H1 (cell line): ENCODE measurements around the gene ALDH5A1. TPM values are rescaled to one million over a fixed set of nuclear protein-coding genes. Genes with fewer than 3 reads are reported as not detected.

Source experiments
- CTCF ChIA-PET: fragments of 300-600 bp; sonication (Branson Sonifier 250); formaldehyde crosslinking; loops from one replicate; lab custom pipeline; 2021; ENCODE audit not compliant: partially characterized antibody; lab: Charles Lee
- POLR2A ChIA-PET: fragments of 300-600 bp; sonication (Branson Sonifier 250); formaldehyde crosslinking; loops from one replicate; lab custom pipeline; 2021; ENCODE audit warnings: inconsistent platforms; ENCODE audit not compliant: partially characterized antibody; lab: Charles Lee
- DNase-seq, 2 experiments: peaks; one replicate each; pipeline versions ENCODE4 v3.0.0 to v3.0.0-alpha.2; 2010 to 2022; ENCODE audit warnings: low spot score in 2 of 2, low read depth in 1 of 2, mixed read lengths in 1 of 2
- FAIRE-seq: peaks from 2 replicates; lab custom pipeline; 2011; peaks lifted over from hg19 to GRCh38; lab: Jason Lieb, UNC
- H2AFZ ChIP-seq: 2 replicates; pipeline ENCODE4 v1.8.1; 2012; ENCODE audit warnings: low read length, inconsistent platforms
- H2AK5ac ChIP-seq: 2 replicates; pipeline ENCODE4 v1.6.1; 2013; ENCODE audit warnings: low read depth, low read length
- H2BK120ac ChIP-seq: replicated peaks from 2 replicates; pipeline ENCODE3; 2013; ENCODE audit warnings: low read depth, low read length, inconsistent platforms
- H2BK12ac ChIP-seq: 2 replicates; pipeline ENCODE4 v1.6.1; 2013; ENCODE audit warnings: low read depth, low read length
- H2BK15ac ChIP-seq: 2 replicates; pipeline ENCODE4 v1.6.1; 2013; ENCODE audit warnings: low read length
- H2BK20ac ChIP-seq: 2 replicates; pipeline ENCODE4 v1.6.1; 2013; ENCODE audit warnings: low read length
- H2BK5ac ChIP-seq: 2 replicates; pipeline ENCODE4 v1.6.1; 2013; ENCODE audit warnings: low read depth, low read length
- H3K14ac ChIP-seq: 2 replicates; pipeline ENCODE4 v1.6.1; 2013; ENCODE audit warnings: inconsistent platforms; ENCODE audit not compliant: insufficient read length
- H3K18ac ChIP-seq: 2 replicates; pipeline ENCODE4 v1.6.1; 2013; ENCODE audit warnings: low read length; ENCODE audit errors: extremely low read depth
- H3K23ac ChIP-seq: 2 replicates; pipeline ENCODE4 v1.6.1; 2013; ENCODE audit warnings: inconsistent platforms; ENCODE audit not compliant: insufficient read length
- H3K23me2 ChIP-seq: 2 replicates; pipeline ENCODE4 v1.6.1; 2013; ENCODE audit warnings: low read depth, low read length
- H3K27ac ChIP-seq: 2 replicates; pipeline ENCODE4 v1.6.1; 2011; ENCODE audit warnings: low read depth, low read length, inconsistent platforms
- H3K27me3 ChIP-seq, 4 experiments: replicated peaks in 1 of 4; 1 replicate in 1 of 4; 2 replicates in 3 of 4; pipeline versions ENCODE4 v1.6.1 to v1.8.1; 2011 to 2013; ENCODE audit warnings: low read length in 3 of 4, mild to moderate bottlenecking in 3 of 4, inconsistent platforms in 2 of 4, mixed read lengths in 2 of 4, moderate library complexity in 1 of 4; ENCODE audit not compliant: control insufficient read depth in 3 of 4, insufficient read depth in 3 of 4; ENCODE audit errors: extremely low read depth in 1 of 4
- H3K36me3 ChIP-seq, 4 experiments: 2 replicates each; pipeline versions ENCODE4 v1.6.1 to v1.8.1; 2011 to 2013; ENCODE audit warnings: mild to moderate bottlenecking in 4 of 4, low read length in 3 of 4, moderate library complexity in 2 of 4, control low read depth in 1 of 4, inconsistent platforms in 1 of 4; ENCODE audit not compliant: insufficient read depth in 4 of 4, control insufficient read depth in 2 of 4
- H3K4ac ChIP-seq: replicated peaks from 2 replicates; pipeline ENCODE3; 2013; ENCODE audit warnings: low read length, low read depth, mixed read lengths, inconsistent platforms; ENCODE audit not compliant: insufficient read length
- H3K4me1 ChIP-seq, 4 experiments: replicated peaks in 1 of 4; 1 replicate in 1 of 4; 2 replicates in 3 of 4; pipeline versions ENCODE4 v1.6.1 to v1.8.1; 2011 to 2013; ENCODE audit warnings: low read length in 3 of 4, inconsistent platforms in 2 of 4, mixed read lengths in 1 of 4; ENCODE audit not compliant: insufficient read depth in 4 of 4, control insufficient read depth in 3 of 4
- H3K4me2 ChIP-seq, 2 experiments: 2 replicates each; pipeline versions ENCODE4 v1.6.1 to v1.8.1; 2011 to 2013; ENCODE audit warnings: low read depth in 2 of 2, low read length in 2 of 2, control low read depth in 1 of 2, inconsistent platforms in 1 of 2, mild to moderate bottlenecking in 1 of 2; ENCODE audit not compliant: insufficient read depth in 1 of 2
- H3K4me3 ChIP-seq, 4 experiments: fragments of 200-600, 300-600 bp in 1 of 4; sonication (generic), shearing (Covaris generic), sonication (Bioruptor Twin) in 1 of 4; 2 replicates each; pipeline versions ENCODE4 v1.5.1 to v1.8.1; 2011 to 2016; ENCODE audit warnings: low read length in 4 of 4, low read depth in 3 of 4, control low read depth in 2 of 4, inconsistent platforms in 2 of 4, mild to moderate bottlenecking in 2 of 4, mixed read lengths in 1 of 4, moderate library complexity in 1 of 4; ENCODE audit not compliant: insufficient read depth in 2 of 4; ENCODE audit errors: extremely low read depth in 1 of 4
- H3K56ac ChIP-seq: replicated peaks from 2 replicates; pipeline ENCODE3; 2013; ENCODE audit warnings: low read depth, mild to moderate bottlenecking, mixed read lengths, low read length, inconsistent platforms; ENCODE audit not compliant: insufficient read length
- H3K79me1 ChIP-seq: 2 replicates; pipeline ENCODE4 v1.6.1; 2013; ENCODE audit warnings: low read depth, low read length, control low read depth
- H3K79me2 ChIP-seq, 2 experiments: 2 replicates each; pipeline versions ENCODE4 v1.6.1 to v1.8.1; 2012 to 2013; ENCODE audit warnings: low read length in 2 of 2, mild to moderate bottlenecking in 2 of 2, inconsistent platforms in 1 of 2; ENCODE audit not compliant: insufficient read depth in 2 of 2, control insufficient read depth in 1 of 2
- H3K9ac ChIP-seq, 4 experiments: replicated peaks in 1 of 4; 1 replicate in 1 of 4; 2 replicates in 3 of 4; pipeline versions ENCODE4 v1.6.1 to v1.8.1; 2011 to 2013; ENCODE audit warnings: low read depth in 3 of 4, low read length in 3 of 4, control low read depth in 2 of 4, mild to moderate bottlenecking in 2 of 4, moderate library complexity in 2 of 4, inconsistent platforms in 1 of 4; ENCODE audit errors: extremely low read depth in 1 of 4
- H3K9me3 ChIP-seq, 2 experiments: 2 replicates each; pipeline versions ENCODE4 v1.6.1 to v1.8.1; 2012 to 2013; ENCODE audit warnings: mild to moderate bottlenecking in 2 of 2, moderate library complexity in 2 of 2, control low read depth in 1 of 2, inconsistent platforms in 1 of 2, low read depth in 1 of 2, low read length in 1 of 2, mixed read lengths in 1 of 2; ENCODE audit not compliant: insufficient read depth in 2 of 2
- H4K20me1 ChIP-seq, 2 experiments: replicated peaks in 1 of 2; 2 replicates each; pipeline versions ENCODE3 to v1.8.1; 2011 to 2013; ENCODE audit warnings: inconsistent platforms in 2 of 2, low read length in 2 of 2, mild to moderate bottlenecking in 1 of 2; ENCODE audit not compliant: insufficient read depth in 2 of 2, control insufficient read depth in 1 of 2
- H4K5ac ChIP-seq: 2 replicates; pipeline ENCODE4 v1.6.1; 2013; ENCODE audit warnings: low read length, low read depth, mixed read lengths, inconsistent platforms; ENCODE audit not compliant: insufficient read length
- H4K8ac ChIP-seq: 2 replicates; pipeline ENCODE4 v1.8.0; 2013; ENCODE audit warnings: mild to moderate bottlenecking, moderate library complexity, low read length, inconsistent platforms; ENCODE audit not compliant: insufficient read depth; ENCODE audit errors: extremely low read depth
- H4K91ac ChIP-seq: replicated peaks from 2 replicates; pipeline ENCODE3; 2013; ENCODE audit warnings: low read length, mixed read lengths, inconsistent platforms; ENCODE audit not compliant: insufficient read length
- CBX5 ChIP-seq: fragments of 300-800, 300-1000 bp; sonication (generic); IDR thresholded peaks from 2 replicates; pipeline ENCODE4 v1.7.1; 2016; ENCODE audit warnings: antibody characterized with exemption, low read length, low read depth
- CBX8 ChIP-seq: fragments of 300-800, 300-1000 bp; sonication (generic); IDR thresholded peaks from 2 replicates; pipeline ENCODE4 v1.7.1; 2016; ENCODE audit warnings: low read depth, low read length, borderline replicate concordance
- CTBP2 ChIP-seq: IDR thresholded peaks from 2 replicates; pipeline ENCODE4 v1.7.0; 2011; ENCODE audit warnings: borderline replicate concordance, mild to moderate bottlenecking, moderate library complexity, mixed read lengths, low read length; ENCODE audit not compliant: insufficient read depth, insufficient read length
- POLR2A ChIP-seq, 2 experiments: IDR thresholded peaks; 1 replicate in 1 of 2; 2 replicates in 1 of 2; pipeline ENCODE4 v1.6.1; 2011; ENCODE audit warnings: low read depth in 2 of 2, low read length in 2 of 2, mild to moderate bottlenecking in 2 of 2; ENCODE audit errors: control extremely low read depth in 1 of 2
- RBBP5 ChIP-seq: IDR thresholded peaks from 2 replicates; pipeline ENCODE4 v1.7.1; 2012; ENCODE audit warnings: low read depth, mild to moderate bottlenecking, inconsistent platforms, low read length, moderate library complexity, borderline replicate concordance
- SIX5 ChIP-seq: IDR thresholded peaks from 2 replicates; pipeline ENCODE4 v1.6.1; 2011; ENCODE audit warnings: mild to moderate bottlenecking, low read depth, low read length
- SP2 ChIP-seq: IDR thresholded peaks from 2 replicates; pipeline ENCODE4 v1.6.1; 2012; ENCODE audit warnings: mild to moderate bottlenecking, low read length, inconsistent platforms
- WGBS, 2 experiments: shearing (Covaris generic) in 1 of 2; methylation state at CpG; one replicate each; pipeline versions ENCODE4 v1.1.6 to v1.1.7; 2013 to 2015; ENCODE audit warnings: low lambda C conversion rate in 2 of 2, mixed read lengths in 2 of 2, inconsistent platforms in 1 of 2, low coverage in 1 of 2, missing lambda C conversion rate in 1 of 2; ENCODE audit not compliant: insufficient replicate concordance in 2 of 2, insufficient coverage in 1 of 2, insufficient read length in 1 of 2; ENCODE audit errors: extremely low coverage in 1 of 2, missing lambda C conversion rate in 1 of 2; 5-methylcytosine and 5-hydroxymethylcytosine counted together
- polyA plus RNA-seq, 7 experiments: library from polyadenylated mRNA; depleted of rRNA in 3 of 7; stranded (reverse) in 5 of 7; unstranded in 2 of 7; fragments of >200 nt in 5 of 7; fragments of 200-250 nt in 2 of 7; gene quantifications; 1 replicate in 5 of 7; 2 replicates in 1 of 7; 4 replicates in 1 of 7; pipeline versions ENCODE4 v1.2.1 to v1.2.3, GENCODE V29; 2011 to 2013; ENCODE audit warnings: missing spikeins in 2 of 7, mixed read lengths in 2 of 7
- total RNA-seq: library from RNA; stranded (reverse); fragmentation: NEBNext Ultra II Directional; extraction: Animal tissue kit (Norgen Biotek cat#: 25700); gene quantifications from 2 replicates; pipeline ENCODE4 v1.2.1, GENCODE V29; 2021

The ALDH5A1 gene
- total and polyA plus RNA-seq, 2 of the 8 experiments (the other 6 are each of a cell fraction or from before 2014, with no cell fraction given): 1.5 to 2.4 TPM

DNA sequence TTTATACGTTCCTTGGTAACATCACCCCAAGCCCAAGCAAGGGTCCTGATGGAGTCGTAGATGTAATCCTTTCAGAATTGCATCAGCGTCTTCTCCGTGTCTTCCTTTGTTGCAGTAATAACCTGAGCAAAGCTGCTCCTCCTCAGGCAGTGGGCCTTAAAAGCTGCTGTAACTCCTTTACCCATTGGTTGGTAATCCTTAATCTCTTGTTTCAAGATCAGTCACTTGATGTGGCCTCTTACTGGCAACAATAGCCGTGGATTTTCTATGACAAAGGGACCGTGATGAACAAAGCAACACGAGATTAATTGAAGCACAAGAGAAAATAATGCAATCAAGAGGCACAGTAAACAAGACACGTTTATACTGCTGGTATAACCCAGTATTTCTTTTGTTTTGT lies 44.6 kb downstream of the ALDH5A1 start:
- 88% methylated on average over 8 of the region's 8 CpGs; no CpG with 5 or more reads in 1 of the 2 experiments for WGBS, 2 experiments
- no peaks in the 10 kb centered on the region for H3K4me1 ChIP-seq
- H4K8ac ChIP-seq: no peak overlapping the region
- H3K14ac ChIP-seq: no peak overlapping the region
- no peak overlapping the region for H3K18ac ChIP-seq
- no peaks in the 10 kb centered on the region for H4K20me1 ChIP-seq
- no peaks in the 10 kb centered on the region; the same call in 1 of the 2 replicates for H3K79me1 ChIP-seq
- no peak overlapping the region for H4K91ac ChIP-seq
- H2BK15ac ChIP-seq: no peak overlapping the region
- H2BK120ac ChIP-seq: no peak overlapping the region
- ChIA-PET CTCF (interaction anchor here (1.0 to 2.1 kb wide), 6 partner anchors 8 to 41 kb away, joined by 3 to 9 read pairs (median 5); no protein-coding TSS in a partner anchor), POLR2A (interaction anchor here (0.6 kb wide), 1 partner anchor 170 kb away, joined by 3 read pairs; no protein-coding TSS in a partner anchor)
- no peak overlapping the region for H4K5ac ChIP-seq
- DNase-seq: no peak
- H3K4ac ChIP-seq: no peak overlapping the region
- H3K27me3 ChIP-seq: no peaks in the 10 kb centered on the region
- no peak overlapping the region for H2BK5ac ChIP-seq
- H2AK5ac ChIP-seq: no peak overlapping the region
- H2BK20ac ChIP-seq: no peak overlapping the region
- H3K23ac ChIP-seq: no peak overlapping the region
- no peak overlapping the region for H2AFZ ChIP-seq
- H3K9ac ChIP-seq: no peak overlapping the region
- H3K27ac ChIP-seq: no peak overlapping the region
- H3K56ac ChIP-seq: no peak overlapping the region
- TF ChIP-seq CBX5: no peak
- TF ChIP-seq CTBP2: no peak
- TF ChIP-seq RBBP5: no peak
- TF ChIP-seq SIX5: no peak
- TF ChIP-seq POLR2A (IDR thresholded peaks at IDR 0.05; ENCODE audit: control extremely low read depth in 1 of 2, low read depth in 2 of 2, low read length in 2 of 2): no peak
- no peak for TF ChIP-seq SP2
- TF ChIP-seq CBX8: no peak
- no peaks in the 10 kb centered on the region for H3K23me2 ChIP-seq
- no peak overlapping the region for H3K4me2 ChIP-seq
- H3K36me3 ChIP-seq: no peaks in the 10 kb centered on the region
- no peaks in the 10 kb centered on the region for H3K9me3 ChIP-seq
- H3K4me3 ChIP-seq: no peak overlapping the region
- H2BK12ac ChIP-seq: no peak overlapping the region
- FAIRE-seq: no peak
- no peaks in the 10 kb centered on the region for H3K79me2 ChIP-seq
